Stimulated activated CD8-positive, alpha-beta memory T cell treated with anti-CD3 and anti-CD28 coated beads, Interleukin-4, amount 100 ng/mL, for 48 hours (primary cell): ENCODE measurements around the gene SREBF2.
A peak's percentile ranks its signal among the peaks of the same experiment; 100 is the strongest.

Experiments used
- DNase-seq: peaks from one replicate; pipeline ENCODE4 v3.0.0-alpha.2; 2020

The SREBF2 gene

DNA sequence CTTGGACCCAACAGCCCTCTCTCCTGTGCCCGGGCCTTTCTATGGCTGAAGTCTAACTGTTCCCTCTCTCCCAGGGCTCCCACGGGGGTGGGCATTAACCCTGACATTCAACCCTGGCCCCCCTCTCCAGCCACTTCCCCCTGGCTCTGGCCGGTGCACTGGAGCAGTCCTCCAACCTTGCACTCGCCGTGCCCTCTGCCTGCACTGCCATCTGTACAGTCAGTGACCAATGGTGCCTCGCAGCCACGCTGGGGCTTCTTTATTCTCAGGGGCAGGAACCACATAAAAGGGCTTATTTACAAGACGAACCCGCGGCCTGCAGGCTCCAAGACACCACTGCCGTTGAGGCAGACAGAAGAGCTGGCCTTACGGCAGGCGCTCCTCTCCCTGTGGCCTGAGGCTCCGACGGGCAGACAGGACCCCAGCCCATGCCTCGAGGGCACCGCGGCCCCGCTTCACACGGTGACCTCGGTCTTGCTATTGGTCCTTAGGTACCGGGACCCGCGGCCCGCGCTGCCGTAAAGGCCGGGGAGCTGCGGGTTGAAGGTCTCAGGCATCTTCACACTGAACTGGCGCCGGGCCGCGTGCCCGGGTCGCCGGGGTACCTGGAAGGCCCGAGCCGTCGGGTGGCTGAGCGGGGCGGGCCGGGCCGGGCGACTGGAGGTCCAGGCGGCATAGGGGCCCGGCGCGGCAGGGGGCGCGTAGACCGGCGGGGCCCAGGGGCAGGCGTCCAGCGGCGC lies 76.6 kb downstream of the SREBF2 start:
- no peak for DNase-seq

DNA sequence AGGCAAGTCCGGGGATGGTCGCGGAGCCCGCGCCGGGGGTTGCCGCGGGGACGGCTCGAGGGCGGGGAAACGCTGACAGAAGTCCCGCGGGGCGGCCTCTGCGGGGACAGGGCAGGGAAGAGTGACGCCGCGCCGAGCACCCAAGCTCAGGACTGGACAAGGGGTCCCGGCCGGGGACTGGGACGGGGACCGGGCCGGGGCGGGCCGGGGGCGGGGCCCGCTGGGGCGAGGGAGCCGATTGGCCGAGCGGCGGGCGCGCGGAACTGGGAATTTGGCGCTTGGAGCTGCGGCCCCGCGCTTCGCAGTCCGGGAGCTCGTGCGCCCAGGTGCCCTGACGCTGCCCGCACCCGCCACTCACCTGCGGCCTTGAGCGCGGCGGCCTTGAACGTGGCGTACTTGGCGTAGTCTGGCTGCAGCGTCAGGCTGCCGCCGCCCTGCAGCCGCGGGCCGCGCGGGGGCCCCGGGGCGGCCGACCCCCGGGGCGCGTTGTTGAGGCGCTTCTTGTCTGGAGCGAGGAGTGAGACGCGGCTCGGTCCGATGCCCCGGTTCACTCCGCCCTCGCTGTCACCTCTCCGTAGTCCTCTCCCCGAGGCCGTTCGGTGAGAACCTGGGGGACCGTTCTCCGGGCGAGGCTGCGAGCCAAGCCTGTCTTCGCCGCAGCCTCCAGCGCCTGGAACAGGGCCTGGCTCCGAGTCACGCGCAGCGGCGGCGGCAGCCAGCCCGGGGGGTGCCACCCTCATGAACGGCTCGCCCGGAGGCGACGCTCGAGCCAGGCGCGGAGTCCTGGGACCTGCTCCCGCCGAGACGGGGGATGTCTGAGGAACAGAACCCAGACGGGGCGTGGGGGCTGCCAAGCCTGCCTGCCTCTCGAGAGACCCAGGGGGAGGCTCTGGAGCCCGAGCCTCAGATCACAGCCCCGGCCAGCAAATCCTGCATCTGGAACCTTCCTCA lies 77.4 kb downstream of the SREBF2 start:
- DNase-seq = no peak

- no peak for DNase-seq
Measured at GRCh38 chr22:41911001-41911611, 78.2 kb downstream of the SREBF2 start.

- DNase-seq = no peak
Measured at GRCh38 chr22:41912338-41913039, 79.6 kb downstream of the SREBF2 start.

DNA sequence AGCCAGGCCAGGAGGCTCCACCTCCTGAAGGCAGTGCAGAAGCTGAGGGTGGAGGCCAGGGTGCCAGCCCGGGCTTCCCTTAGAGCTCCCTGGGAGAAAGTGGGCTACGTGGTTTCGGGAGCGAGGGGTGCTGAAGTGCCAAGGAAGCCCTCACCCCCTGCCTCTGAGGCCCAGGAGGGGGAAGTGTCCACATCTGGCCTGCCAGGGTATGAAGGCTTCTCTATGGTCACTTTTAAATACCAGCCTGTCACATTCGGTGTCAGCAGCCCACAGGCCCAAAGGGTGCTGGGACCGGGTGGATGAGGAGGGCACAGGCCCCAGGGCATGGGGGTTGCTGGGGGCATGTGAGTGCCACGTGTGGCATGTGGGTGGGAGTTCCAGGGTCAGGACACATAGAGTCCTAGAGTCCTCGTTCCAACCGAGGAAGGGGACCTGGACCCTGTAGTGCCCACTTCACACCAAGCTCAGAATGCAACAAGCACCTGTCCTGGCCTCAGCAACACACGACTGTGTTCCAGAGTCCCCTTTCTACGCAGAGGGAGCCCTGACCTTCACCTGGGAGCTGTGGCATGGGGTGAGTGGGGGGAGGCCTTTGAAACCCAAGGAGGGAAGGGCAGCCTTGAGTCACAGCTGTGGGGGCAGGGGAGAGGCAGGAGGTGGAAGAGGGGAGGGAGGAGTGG lies 80.3 kb downstream of the SREBF2 start:
- DNase-seq = no peak

GRCh38 chr22:41913842-41914534 lies 81.1 kb downstream of the SREBF2 start:
- no peak for DNase-seq

DNA sequence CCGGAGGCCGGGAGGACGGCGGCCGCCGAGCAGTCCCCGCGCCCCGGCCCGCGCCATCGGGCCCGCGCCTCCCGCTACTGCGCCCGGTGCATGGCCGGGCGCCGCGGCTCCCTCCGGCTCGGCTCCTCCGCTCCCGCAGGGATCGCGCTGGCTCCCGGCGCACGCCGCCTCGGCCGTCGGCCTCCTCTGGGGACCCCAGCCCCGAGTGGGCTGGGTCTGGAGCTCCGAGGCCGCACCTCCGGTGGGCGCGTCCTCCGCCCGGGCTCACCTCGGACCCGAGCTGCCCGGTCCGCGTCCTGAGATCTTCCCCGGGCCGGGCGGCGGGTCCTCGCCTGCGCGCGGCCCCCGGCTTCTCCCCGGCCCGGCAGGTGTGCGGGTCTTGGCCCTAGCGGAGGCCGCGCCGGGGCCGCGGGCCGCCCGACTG lies 81.7 kb downstream of the SREBF2 start:
- no peak for DNase-seq

- peak; percentile 70 for DNase-seq
Measured at GRCh38 chr22:41915035-41915785, 82.3 kb downstream of the SREBF2 start, which contains the start of gene SHISA8. TSS of gene SHISA8 (minus strand) at chr22:41915074. CDS start at chr22:41914667, 407 bp downstream.

GRCh38 chr22:41915786-41916493 lies 83.0 kb downstream of the SREBF2 start:
- DNase-seq = no peak

DNA sequence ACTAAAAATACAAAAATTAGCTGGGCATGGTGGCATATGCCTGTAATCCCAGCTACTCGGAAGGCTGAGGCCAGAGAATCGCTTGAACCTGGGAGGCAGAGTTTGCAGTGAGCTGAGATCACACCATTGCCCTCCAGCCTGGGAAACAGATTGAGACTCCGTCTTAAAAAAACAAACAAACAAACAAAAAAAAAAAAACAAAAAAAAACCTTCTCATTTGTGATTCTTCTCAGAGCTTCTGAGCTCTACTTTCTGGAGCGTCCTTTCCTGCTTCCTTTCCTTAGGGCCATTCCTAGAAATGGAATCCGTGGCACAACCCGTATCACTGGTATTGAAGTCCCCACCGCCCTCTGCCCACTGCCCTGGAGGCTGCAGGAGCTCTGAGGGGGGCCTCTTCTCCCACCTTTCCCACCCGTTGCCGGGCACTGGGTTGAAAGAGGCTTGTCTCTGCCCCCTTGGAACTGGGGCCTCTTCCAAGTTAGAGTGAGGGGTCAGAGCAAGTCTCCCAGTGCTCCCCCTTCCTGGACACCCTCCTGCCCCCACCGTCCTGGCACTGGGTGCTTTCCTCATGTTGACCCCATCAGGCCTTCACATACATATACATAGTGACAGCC lies 83.9 kb downstream of the SREBF2 start:
- DNase-seq = no peak

DNA sequence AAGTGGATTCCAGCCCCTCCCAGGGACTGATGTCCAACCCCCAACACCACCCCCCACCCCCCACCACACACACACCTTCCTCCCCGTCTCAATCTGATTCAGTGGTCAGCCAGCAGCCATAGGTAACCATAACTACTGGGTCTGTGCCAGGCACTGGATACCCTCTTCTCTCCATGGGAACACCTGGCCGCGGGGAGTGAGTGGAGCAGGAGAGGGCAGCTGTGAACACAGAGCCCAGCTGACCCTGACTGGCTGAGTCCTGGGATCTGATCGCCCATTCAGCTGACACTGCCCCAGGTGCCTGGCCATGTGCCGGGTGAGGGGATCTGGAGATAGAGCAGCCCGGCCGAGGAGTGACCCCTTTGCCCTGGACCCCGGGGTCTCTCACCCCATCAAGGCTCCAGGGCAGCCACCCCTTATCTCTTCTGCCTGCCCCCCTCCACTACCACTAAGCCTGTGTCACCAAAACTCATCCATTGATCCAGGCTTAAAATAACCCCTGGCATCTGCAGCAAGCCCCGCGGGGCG lies 84.5 kb downstream of the SREBF2 start:
- DNase-seq = no peak

- no peak for DNase-seq
Measured at GRCh38 chr22:41917903-41918791, 85.2 kb downstream of the SREBF2 start.

DNA sequence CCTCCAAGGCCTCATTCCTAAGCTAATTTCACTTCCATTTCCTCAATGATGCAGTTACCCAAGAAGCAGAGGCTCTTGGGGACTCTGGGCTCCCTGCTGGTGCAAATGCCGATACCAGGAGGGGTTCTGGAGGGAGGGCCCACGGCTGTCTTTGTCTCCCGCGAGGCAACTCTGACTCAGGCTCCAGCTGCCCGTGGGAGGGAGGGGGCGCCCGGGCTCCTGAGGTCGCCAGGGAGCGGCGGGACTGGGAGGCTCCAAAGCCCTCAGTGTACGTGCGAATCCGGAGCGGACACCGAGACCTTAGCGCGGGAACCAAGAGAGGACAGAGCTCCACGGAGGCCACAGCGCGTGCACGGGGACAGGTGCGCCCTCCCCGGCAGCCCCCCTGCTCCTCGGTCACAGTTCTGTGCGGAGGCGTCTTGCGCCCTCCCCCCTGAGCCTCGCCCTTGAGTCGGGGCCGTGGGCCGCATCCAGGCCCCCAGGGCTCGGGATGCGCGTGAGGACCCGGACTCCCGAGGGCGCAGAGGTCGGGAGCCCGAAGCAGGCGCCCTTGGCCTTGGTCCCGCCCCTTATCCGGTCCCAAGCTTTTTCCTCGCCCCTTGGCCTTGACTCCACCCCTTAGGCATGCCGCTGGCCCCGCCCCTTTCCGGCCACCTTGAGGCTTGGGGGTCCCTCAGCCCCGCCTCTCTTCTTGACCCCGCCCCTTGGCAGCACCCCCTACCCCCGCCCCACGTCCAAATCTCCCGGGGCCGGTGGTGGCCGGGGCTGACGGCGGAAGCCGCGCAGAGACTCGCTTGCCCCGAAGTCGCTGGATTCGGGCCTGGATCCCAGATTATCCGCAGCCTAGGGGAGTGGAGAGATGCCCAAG lies 86.7 kb downstream of the SREBF2 start:
- DNase-seq = peak; percentile 72

DNA sequence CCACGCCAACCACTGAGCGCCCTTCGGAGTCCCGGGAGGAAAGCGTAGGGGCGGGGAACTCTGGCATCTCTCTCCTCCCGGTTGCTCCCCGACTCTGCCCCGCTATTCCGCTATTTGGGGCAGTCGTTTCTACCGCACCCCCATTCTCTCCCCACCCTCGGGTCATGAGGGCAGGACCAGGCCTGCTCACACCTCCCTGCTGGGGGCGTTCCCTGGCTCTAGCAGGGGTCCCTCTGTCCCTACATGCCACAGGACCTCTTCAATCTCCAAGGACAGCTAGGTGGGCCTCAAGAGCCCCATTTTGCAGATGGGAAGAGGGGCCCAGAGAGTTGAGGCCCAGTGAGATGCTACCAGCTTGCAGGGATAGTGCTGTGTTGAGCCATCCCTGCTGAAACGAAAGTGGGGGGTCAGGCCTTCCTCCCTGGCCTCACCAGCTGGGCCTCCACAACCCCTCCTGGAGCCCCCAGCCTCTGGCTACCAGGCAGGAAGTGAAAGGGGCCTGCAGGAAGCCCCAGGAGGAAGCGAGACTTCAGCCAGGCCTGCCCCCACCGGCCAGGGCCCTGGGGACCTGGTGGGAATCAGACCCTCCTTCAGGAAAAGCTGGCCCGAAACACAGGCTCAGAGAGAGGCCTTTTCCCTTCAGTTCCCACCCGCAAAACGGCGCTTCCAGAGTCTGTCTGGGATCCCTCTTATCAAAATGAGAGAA lies 87.5 kb downstream of the SREBF2 start:
- no peak for DNase-seq

DNA sequence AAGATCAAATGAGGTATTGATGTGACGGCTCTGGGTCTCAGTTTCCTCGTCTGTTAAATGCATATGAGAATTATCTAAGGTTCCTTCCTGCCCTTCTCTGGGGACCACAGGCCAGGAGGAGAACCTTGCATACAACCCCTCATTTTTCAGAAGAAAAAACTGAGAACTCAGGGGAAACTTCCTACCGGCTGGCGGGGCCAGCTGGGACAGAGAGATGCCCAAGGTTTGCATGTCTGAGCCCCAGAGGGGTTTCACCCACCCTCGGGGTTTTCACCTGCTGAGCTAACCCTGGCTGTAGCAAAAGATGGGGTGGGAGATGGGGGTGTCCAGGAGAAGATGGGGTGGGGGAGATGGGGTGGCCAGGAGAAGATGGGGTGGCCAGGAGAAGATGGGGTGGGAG lies 89.4 kb downstream of the SREBF2 start:
- DNase-seq = no peak

DNA sequence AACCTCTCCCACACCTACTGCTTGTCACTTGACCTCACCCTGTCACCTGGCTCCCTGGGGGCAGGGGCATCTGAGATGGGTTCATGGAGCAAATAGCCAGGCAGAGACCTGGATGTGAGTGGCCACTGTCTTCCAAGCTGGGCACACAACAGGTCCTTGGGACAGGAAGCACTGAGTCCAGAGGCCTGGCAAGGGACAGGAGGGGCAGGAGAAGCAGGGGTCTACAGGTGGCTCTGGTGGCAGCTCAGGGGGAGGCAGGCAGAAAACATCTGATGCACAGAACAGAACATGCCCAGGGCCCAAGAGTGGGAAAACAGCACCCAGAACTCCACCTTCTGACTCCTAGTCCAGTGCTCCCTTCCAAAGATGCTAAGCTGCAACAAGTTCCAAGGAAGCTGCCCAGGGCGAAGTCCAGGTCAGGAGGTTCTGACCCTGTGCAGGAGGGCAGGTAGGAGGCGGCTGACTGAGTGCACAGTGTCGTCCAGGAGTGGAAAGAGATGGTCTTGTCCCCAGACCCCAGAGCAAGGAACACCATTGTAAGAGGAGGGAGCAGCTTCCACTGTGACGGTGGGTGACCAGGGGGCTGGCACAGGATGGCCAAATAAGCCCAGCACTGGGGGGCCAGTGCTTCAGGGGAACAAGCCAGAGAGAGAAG lies 90.2 kb downstream of the SREBF2 start:
- DNase-seq = no peak
